ENCODE results near the gene FZR1.
"Not testable (repeated sequence)": the region's sequence is repeated elsewhere in the genome, so short reads cannot be mapped to it uniquely, and the experiment has no call there.

The FZR1 gene

DNA sequence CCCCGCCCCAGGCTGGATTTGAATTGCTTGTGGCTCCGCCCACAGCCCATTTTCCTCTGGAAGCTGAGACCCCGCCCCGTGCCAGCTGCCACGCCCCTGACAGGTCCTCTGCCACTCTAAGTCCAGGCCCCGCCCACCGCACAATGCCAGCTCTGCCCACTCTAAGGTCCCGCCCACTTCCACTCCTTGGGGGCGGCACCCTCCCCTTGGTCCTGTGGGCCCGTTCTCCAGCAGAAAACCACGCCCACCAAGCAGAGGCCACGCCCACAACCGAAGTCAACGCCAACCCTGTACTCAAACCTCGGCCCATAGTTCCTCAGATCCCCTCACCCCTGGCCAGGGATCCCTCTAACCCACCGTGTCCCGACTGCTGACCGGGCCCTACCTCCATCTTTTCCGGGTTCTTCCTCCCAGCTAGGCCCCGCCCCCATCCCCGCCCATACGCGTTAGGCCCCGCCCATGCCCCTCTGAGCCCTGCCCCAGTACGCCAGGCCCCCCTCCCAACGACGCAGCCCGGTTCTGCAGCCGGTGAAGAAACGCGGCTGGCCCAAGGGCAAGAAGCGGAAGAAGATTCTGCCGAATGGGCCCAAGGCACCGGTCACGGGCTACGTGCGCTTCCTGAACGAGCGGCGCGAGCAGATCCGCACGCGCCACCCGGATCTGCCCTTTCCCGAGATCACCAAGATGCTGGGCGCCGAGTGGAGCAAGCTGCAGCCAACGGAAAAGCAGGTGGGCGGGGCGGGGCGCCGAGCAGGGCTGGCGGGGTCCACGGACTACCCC is 67.9 kb downstream of the FZR1 start:
- DNase-seq (ENCODE audit: low spot score): peak; percentile 90

DNA sequence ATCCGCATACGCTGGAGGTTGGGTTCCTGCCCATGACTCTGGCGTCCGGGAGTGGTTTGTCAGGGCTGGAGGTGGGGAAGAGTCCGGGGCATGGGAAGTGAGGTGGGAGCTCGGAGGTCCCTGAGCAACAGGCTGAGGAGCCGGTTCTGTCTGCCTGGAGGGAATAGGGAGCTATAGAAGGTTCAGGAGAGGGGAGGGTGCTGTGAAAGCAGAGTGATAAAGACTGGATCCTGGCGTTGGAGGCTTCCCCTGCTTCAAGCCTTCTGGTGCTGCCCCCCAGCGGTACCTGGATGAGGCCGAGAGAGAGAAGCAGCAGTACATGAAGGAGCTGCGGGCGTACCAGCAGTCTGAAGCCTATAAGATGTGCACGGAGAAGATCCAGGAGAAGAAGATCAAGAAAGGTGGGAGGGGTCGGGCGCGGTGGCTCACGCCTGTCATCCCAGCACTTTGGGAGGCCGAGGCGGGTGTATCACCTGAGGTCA is 69.2 kb downstream of the FZR1 start:
- DNase-seq (ENCODE audit: low spot score): no peak

DNA sequence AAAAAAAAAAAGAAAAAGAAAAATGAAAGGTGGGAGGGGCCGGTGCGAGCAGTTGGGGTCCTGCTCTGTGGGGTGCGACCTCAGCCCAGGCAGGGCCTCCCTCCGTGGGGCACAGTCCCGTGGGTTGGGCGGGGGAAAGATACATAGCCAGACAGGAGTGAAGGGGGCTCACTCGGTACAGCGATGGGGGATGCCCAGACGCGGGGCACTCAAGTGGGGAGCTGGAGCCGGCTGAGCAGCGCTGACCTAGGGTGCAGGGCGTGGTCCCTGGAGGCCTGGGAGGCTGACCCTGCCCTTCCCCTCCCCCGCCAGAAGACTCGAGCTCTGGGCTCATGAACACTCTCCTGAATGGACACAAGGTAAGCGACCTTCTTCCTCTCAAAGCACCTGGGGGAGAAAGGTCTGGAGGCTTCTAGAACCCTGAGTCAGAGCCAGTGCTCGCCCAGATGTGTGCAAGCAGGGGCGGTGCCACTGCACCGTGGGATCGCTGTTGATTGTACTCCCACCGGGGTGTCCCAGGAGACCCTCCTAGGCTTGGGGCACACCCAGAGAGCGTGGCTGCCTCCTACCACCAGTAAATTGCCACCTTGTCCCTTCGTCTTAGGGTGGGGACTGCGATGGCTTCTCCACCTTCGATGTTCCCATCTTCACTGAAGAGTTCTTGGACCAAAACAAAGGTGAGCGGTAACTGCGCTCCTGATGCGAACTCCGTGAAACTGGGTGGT is 70.0 kb downstream of the FZR1 start:
- no peak for DNase-seq (ENCODE audit: low spot score)

DNA sequence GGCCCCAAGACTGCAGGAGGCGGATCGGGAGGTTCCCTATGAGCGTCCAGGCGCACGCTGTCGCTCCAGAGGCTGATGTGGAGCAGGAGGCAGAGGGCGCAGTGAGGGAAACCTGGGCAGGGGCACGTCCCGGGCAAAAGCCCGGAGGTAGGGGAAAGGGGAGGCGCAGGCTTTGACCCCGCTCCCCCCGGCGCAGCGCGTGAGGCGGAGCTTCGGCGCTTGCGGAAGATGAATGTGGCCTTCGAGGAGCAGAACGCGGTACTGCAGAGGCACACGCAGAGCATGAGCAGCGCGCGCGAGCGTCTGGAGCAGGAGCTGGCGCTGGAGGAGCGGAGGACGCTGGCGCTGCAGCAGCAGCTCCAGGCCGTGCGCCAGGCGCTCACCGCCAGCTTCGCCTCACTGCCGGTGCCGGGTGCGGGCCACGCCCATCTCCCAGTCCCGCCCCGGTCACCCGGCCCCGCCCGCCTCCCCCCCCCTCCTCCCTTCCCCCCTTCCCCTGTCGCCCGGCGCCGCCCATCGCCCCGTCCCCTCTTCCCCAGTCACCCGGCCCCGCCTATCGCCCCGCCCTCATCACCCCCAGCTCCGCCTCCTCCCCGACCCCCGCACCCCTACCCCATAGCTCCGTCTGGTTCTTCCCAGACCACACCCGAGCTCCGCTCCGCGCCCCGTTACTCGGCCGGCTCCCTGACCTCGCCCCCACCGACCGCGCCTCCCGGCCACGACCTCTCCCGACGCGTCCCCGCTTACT is 70.8 kb downstream of the FZR1 start:
- DNase-seq (ENCODE audit: low spot score): no peak

DNA sequence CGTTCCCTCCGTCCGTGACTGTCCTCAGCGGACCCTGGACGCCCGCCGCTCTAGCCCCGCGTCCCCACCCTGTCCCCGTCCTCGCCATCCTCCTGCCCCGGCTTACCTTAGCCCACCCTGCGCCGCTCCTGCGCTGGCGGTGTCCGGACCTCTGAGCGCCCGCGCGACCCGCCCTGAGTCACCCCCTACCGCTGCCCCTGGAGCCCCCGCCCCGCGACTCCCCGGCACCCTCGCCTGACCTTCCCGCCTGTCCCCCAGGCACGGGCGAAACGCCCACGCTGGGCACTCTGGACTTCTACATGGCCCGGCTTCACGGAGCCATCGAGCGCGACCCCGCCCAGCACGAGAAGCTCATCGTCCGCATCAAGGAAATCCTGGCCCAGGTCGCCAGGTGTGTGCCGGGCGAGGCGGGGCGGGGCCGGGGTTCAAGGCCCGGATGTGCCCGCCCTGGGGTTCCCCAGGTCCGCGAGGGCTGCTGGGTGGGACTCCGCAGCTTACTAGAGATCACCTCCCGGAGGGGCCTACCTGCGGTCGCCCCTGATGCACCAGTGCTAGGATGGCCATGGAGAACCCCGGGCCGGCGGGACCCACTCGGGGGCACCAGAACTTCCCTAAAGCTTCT is 71.7 kb downstream of the FZR1 start:
- DNase-seq (ENCODE audit: low spot score): no peak

DNA sequence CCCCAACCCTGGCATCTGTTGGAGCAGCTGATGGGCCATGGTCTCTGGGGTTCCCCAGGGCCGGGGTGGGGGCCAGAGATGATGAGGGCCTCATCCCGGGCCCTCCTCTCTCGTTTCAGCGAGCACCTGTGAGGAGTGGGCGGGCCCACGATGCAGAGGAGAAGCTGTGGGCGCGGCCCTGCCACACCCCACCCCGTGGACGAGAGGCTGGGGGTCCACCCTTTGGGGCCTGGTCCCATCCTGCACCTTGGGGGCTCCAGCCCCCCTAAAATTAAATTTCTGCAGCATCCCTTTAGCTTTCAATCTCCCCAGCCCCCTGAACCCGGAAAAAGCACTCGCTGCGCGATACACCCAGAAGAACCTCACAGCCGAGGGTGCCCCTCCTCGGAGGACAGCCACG is 72.3 kb downstream of the FZR1 start:
- no peak for DNase-seq (ENCODE audit: low spot score)

DNA sequence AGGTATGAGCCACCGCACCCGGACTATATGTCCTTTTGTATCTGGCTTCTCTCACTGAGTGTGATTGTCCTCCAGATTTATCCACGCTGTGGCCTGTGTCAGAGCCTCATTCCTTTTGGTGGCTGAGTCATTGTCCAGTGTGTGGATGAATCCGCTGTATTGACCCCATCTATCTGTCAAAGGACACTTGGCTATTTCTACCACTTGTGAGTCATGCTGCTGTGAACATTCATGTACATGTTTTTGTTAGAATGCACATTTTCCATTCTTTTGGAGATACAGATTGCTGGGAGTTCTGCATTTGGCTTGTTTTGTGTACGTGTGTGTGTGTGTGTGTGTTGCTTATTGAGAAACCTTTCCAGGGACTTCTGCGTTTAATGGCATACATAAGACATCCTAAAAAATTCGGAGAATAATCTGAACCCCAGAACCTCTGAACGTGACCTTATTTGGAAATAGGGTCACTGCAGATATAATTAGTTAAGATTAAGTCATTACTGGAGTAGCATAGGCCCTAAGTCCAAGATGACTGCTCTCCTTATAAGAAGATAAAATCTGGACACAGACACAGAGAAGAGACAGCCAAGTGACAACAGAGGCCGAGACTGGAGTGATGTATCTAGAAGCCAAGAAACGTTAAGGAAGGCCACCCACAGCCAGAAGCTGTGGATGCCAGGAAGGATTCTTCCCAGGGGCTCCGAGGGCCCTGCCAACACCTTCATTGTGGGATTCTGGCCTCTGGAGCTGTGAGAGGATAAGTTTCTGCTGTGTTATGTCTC is 74.2 kb downstream of the FZR1 start:
- DNase-seq (ENCODE audit: low spot score): no peak

DNA sequence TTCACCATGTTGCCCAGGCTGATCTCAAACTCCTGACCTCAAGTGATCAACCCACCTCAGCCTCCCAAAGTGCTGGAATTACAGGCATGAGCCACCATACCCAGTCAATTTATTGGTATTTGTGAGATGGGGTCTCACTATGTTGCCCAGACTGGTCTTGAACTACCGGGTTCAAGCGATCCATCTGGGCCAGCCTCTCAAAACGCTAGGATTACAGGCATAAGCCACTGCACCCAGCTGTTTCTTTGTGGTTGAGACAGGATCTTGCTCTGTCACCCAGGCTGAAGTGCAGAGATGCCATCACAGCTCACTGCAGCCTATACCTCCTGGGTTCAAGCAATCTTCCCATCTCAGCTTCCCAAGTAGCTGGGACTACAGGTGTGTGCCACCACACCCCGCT is 75.7 kb downstream of the FZR1 start:
- DNase-seq (ENCODE audit: low spot score): not testable (repeated sequence)

DNA sequence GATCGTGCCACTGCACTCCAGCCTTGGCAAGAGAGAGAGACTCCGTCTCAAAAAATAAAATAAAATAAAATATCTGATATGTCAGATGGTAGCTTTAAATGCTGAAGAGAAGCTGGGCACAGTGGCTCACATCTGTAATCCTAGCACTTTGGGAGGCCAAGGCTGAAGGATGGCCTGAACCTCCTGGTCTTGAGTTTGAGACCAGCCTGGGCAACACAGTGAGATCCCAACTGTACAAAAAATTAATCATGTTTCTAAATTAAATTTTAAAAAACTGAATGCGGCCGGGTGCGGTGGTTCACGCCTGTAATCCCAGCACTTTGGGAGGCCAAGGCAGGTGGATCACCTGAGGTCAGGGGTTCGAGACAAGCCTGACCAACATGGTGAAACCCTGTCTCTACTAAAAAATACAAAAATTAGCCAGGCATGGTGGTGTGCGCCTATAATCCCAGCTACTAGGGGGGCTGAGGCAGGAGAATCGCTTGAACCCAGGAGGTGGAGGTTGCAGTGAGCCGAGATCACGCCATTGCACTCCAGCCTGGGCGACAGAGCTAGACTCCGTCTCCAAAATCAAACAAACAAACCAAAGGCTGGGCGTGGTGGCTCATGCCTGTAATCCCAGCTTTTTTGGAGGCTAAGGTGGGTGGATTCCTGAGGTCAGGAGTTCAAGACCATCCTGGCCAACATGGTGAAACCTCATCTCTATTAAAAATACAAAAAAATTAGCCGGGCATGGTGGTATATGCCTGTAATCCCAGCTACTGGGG is 78.1 kb downstream of the FZR1 start:
- not testable (repeated sequence) for DNase-seq (ENCODE audit: low spot score)

DNA sequence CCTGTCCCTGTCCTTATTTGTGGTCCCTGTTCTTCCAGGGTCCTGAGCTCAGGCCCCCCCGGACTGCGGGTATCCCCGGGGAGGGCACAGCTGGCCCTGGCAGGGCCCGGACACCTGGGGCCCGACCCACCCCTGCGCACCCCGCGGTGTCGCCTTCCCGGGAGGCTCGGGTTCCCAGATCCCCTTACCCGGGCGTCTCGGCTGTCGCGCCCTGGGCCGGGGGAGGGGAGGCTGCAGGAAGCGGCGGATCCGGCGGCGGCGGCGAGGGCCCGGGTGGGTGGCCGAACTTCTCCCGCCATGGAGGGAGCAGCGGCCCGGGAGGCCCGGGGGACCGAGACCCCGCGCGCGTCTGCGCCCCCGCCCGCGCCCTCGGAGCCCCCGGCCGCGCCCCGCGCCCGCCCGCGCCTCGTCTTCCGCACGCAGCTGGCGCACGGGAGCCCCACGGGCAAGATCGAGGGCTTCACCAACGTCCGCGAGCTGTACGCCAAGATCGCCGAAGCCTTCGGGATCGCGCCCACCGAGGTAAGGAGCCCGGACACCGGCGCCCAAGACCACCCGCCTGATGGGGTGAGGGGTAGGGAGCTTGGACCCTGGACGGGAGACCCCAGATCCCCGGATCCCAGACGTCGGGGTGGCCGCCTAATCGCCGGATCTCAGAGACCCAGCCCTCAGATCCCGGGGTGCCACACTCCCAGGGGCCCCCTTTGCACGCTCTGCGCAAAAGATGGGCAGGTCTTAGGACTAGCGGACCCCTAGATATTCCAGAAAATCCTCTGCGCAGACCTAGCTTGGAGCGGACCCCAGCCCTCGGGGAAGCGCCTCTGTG is 79.4 kb downstream of the FZR1 start, which contains the start of gene GIPC3:
Gene GIPC3, plus strand, starts transcription at position 178 of the 826 bp plus-strand sequence. Its CDS starts 120 bp downstream, at position 298.
- no peak for DNase-seq (ENCODE audit: low spot score)

DNA sequence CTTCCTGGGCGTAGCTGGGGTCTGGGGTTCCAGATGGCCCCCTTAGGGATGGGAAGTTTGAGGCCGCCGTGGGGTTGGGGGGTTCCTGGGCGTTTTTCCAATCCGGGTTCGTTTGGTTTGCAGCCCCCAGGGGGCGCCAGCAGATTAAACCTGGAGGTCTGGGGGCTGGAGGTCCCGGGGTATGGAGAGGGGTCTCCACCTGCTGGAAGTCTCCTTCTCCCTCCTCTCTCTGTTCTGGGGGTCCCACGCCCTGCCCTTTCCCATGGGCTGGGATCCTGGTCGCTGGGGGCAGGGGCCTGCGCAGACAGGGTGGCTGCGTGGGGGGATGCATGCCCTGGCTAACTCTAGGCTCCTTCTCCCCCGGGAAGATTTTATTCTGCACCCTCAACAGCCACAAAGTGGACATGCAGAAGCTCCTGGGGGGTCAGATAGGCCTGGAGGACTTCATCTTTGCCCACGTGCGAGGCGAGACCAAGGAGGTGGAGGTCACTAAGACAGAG is 80.1 kb downstream of the FZR1 start:
- no peak for DNase-seq (ENCODE audit: low spot score)

DNA sequence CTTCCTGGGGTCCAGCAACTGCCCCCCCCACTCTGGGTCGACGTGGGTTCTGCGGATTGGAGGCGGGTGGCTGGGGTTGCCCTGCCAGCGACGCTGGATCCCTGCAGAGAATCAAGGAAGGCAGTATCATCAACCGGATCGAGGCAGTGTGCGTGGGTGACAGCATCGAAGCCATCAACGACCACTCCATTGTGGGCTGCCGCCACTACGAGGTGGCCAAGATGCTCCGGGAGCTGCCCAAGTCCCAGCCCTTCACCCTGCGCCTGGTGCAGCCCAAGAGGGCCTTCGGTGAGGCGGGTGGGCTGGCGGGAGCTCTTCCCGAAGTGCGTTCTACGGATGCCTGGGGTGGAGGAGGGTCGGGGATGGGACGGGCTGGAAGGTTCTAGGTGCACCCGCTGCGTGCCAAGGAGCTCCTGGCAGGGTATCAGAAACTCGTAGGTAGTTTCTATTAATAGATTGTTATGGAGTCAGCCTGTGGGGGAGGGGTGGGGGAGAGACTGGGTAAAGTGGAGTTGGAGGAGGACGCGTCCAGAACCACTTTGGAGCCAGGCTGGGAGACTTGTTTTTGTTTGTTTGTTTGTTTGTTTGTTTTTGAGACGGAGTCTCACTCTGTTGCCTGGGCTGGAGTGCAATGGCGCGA is 80.7 kb downstream of the FZR1 start:
- DNase-seq (ENCODE audit: low spot score): no peak
